NT2/D1 (cell line): ENCODE measurements around the gene STAB1.

Experiments
- SUZ12 ChIP-seq: IDR thresholded peaks from 2 replicates; pipeline ENCODE4 v1.6.1; 2011; ENCODE audit not compliant: insufficient read length, insufficient read depth; ENCODE audit errors: extremely low read depth
- YY1 ChIP-seq: IDR thresholded peaks from 2 replicates; pipeline ENCODE4 v1.6.1; 2011; ENCODE audit not compliant: insufficient read length, insufficient read depth
- ZNF274 ChIP-seq: IDR thresholded peaks from 2 replicates; pipeline ENCODE4 v1.6.1; 2011; ENCODE audit warnings: mild to moderate bottlenecking, low read depth, low read length

GRCh38 chr3:52495777-52496602 lies 852 bp downstream of the STAB1 start:
- TF ChIP-seq YY1 (no peak), SUZ12 (no peak), ZNF274 (no peak)
